Left renal cortex interstitium (tissue), 4 donors: ENCODE measurements around the gene SLC5A10. TPM values are rescaled to one million over a fixed set of nuclear protein-coding genes. Genes with fewer than 3 reads are reported as not detected.
"Not testable (repeated sequence)": the region's sequence is repeated elsewhere in the genome, so short reads cannot be mapped to it uniquely, and the experiment has no call there.

Source experiments
- DNase-seq, 4 donors: peaks; one replicate each; pipeline ENCODE4 v3.0.0-alpha.2; 2013; ENCODE audit warnings: low read depth in 4 of 4, low spot score in 2 of 4, missing footprints in 1 of 4
- polyA plus RNA-seq, 4 donors: library from polyadenylated mRNA; unstranded; fragments of 120-200 nt; gene quantifications; one replicate each; pipeline ENCODE4 v1.2.1, GENCODE V29; 2013; ENCODE audit not compliant: insufficient read length in 4 of 4

Gene SLC5A10
- polyA plus RNA-seq, 4 donors, result 0.22 to 0.77 (median 0.45) TPM

DNA sequence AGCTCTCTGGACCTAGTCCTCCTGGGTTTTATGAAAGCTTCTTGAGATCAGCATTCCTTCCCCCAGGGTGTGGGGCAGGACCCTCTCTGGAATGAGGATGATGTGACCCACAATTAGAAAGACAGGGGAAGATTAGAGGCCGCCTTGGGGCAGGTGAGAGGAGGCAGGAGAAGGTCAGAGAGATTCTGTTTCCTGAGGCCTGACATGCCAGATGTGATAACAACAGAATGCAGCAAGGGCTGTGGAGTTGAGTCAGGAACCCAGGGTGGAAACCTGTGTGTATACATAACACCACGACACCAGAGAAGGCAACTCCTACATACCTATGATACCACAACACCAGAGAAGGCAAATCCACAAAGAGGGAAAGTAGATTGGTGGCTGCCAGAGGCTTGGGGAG lies 5.4 kb upstream of the SLC5A10 start:
- no peak for DNase-seq

DNA sequence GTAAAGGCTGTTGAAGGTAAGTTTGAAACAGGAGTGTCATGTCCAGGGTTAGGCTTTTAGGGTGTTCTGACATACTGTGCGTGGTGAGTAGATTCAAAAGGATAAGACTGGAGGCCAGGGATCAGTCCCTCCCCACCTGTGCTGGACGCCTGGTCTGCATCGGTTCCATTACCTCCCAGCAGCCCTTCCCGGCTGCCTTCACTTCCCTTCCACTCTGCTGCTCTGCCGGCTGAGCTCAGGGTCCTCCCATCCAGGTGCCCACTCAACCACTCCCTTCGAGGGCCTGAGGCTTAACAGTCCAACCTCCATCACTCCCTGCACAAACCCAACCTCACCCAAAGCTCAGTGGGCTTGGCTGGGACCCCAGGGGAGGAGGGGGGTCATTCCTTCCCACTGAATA lies 4.1 kb upstream of the SLC5A10 start:
- DNase-seq, result no peak

DNA sequence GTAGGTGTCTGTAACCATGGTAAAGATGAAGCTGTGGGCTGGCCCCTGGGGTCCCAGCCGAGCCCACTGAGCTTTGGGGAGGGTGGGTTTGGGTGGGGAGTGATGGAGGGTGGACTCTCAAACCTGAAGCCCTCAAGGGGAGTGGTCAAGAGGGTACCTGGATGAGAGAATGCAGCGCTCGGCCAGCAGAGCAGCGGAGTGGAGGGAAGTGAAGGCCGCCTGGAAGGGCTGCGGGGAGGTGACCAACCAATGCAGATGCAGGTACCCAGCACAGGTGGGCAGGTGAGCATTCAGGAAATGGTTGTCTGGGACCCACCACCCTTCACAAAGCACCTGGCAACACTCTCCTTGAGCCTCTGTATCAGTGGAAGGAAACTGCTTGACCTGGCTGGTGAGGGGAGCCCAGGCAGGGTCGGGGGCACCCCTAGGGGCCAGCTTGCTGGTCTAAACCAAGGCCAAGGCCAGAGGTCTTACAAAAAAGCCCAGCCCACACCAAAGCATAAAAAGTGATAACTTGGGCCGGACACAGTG lies 3.4 kb upstream of the SLC5A10 start:
- no peak for DNase-seq

DNA sequence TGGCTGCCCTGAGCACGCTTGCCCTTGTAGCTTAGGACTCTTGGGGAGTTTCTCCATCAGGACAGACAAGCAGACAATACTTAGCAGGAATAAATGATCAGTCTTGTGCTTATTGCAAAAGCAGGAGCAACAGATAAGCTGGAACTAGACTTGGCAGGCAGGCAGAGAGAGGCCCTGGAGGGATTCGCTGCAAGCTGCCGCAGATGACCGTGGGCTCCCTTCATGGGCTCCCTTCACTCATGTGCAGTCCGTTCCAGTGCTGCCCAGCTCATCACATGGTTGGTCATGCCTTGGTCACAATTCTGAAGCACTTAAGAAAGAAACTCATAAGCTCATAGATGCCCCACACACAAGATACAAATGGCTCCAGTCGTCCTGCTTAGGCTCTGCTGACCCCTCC lies 2.4 kb upstream of the SLC5A10 start:
- no peak for DNase-seq

DNA sequence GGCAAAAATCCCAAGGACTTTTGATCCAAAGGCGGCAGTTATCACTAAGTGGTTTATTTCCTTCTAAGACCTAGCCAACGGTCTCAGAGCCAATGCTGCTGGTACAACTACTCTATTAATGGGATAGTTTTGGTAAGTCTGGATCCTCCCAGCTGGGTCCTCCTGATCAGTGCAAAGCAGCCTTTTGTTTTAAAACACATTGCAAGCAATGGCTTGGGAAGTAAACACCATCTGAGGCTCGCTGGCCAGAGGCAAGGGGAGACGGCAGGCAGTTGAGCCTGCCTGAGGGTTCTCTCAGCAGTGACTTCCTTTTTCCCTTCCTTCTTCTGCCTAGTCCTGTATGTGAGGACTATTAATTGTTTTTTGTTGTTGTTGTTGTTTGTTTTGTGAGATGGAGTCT lies 1.6 kb upstream of the SLC5A10 start:
- DNase-seq, result no peak

DNA sequence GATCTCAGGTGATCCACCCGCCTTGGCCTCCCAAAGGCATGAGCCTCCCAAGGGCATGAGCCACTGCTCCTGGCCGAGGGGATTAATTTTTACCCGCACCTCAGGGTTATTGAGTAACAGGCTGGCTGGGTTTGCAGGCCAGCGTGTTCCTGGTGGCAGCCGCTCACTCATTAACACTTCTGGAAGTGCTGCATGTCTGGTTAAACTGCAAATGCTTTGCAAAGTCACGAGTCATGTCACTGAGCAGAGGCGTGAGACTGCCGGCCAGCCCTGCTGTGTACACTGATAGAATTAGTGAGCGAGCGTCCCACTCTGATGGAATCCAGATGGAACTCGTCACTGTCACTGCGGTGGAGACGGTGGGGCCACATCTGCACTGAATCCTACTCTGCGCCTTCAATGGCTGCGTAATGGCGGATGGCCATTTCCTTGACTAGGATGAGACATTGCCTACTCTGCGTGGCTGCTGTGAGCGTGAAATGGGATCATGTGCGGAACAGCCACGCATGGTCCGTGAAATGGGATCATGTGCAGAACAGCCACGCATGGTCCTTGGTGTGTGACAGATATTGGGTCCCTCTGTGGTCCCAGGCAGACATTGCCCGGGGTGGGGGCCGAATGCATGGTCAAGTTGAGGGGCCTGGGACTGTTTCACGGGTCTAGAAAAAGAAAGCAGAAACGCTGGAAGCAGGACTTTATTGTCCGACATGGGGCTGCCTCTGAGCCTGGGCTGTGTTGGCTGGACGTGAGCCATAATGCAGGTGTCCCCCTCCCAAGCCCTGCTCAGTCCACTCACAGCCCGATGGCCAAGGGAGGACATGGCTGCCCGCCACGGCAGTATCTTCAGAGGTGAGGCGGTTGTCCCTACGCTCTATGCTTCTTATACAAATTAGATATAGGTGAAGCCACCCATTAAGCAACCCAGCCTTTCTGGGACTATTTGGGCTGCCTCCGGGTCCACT lies 740 bp upstream of the SLC5A10 start:
- peak in 2 of 4 donors; percentile 28 to 48 for DNase-seq

DNA sequence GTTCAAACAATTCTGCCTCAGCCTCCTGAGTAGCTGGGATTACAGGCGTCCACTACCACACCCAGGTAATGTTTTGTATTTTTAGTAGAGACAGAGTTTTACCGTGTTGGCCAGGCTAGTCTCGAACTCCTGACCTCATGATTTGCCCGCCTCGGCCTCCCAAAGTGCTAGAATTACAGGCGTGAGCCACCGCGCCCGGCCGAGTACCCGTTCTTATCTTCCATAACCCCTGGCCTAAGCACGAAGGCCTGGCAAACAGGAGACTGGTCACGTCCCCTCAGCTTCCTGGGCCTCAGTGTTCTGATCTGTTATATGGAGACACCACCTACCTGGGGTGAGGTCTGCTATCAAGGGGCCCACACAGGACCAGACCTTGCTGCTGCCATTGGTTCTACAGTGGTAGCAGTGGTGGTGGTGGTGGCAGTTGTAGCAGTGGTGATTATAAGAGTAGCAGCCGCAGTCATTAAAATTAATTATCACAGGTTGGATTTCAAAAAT lies 1.3 kb downstream of the SLC5A10 start:
- no peak for DNase-seq

DNA sequence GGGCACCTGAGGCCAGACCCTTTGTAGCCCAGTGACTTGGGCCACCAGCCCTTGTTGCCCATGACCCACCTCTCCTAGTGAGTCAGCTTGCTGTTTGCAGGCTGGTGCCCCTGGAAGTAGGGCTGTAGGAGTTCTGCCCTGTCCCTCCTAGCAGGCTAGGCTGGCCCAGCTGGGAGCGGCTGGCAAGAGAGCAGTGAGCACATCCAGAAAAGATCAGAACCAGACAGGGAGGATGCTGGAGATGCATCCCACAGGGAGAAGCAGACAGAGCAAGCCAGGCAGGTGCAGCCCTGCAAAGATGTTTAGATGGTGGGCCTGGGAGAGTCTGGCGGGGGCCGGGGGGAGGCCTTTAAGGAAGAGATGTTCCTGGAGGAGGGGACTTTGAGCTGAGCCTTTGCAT lies 2.4 kb downstream of the SLC5A10 start:
- DNase-seq, result no peak

DNA sequence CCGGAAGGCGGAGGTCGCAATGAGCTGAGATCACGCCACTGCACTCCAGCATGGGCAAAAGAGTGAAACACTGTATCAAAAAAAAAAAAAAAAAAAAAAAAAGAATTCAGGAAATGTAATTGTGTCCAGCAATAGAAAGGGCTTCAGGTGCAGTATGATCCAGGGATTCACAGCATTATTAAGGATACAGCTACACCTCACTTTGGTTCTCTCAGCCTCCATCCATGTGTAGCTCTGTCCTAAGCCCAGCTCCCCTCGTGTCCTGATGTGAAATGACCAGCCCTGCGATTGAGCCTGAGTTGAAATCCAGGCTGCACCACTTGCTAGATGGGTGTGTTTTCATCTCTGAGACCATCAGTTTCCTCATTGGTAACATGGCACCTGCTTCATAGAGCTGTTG lies 3.0 kb downstream of the SLC5A10 start:
- DNase-seq, result no peak

DNA sequence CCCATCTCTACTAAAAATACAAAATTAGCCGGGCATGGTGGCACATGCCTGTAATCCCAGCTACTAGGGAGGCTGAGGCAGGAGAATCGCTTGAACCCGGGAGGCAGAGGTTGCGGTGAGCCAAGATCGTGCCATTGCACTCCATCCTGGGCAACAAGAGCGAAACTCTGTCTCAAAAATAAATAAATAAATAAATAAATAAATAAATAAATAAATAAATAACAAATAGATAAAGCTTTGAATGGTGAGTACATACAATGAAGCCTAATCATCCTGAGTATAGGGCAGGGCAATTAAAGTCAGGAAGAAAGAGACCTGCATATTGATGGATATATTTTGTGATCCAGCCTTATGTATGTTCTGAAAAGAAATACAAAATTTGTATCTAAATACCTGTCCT lies 4.1 kb downstream of the SLC5A10 start:
- DNase-seq, result not testable (repeated sequence)

DNA sequence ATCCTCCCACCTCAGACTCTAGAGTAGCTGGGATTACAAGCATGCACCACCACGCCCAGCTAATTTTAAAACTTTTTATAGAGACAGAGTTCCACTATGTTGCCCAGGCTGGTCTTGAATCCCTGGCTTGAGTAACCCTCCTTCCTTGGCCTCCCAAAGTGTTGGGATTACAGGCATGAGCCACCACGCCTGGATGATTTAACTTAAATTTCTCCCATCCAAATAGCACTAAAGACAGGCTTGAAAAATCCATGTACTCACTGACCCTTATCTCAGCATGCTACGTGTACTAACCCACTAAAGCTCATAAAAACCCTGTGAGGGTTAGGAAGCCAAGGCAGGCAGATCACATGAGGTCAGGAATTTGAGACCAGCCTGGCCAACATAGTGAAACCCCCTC lies 4.6 kb downstream of the SLC5A10 start:
- no peak for DNase-seq

DNA sequence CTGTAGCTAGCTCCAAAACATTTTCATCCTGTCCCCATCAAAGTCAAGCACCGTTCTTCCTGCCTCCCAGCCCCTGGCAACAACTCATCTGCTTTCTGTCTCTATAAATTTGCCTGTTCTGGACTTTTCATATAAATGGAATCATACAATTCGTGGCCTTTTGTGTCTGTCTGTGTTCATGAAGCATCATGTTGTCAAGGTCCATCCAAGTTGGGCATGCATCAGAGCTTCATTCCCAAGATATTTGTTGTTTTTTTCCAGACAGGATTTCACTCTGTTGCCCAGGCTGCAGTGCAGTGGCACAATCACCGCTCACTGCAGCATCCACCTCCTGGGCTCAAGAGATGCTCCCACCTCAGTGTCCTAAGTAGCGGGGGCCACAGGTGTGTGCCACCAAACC lies 5.9 kb downstream of the SLC5A10 start:
- no peak for DNase-seq

DNA sequence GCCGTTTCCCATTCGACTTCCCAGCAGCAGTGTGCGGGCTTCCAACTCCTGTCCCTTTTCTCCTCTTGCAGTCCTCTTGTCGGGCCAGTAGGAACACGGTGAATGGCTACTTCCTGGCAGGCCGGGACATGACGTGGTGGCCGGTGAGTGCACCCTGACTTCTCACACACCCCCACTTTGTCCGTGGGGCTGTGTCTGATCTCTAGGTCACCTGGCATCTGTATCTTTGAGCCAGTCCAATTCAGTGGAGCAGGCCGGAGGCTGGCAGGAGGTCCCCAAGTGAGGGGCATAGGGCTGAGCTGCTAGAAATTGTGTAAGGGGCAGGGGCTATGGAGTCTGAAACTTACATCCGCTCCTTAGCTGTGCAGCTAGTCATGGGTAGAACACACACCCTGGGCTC lies 6.6 kb downstream of the SLC5A10 start:
- DNase-seq, result no peak

DNA sequence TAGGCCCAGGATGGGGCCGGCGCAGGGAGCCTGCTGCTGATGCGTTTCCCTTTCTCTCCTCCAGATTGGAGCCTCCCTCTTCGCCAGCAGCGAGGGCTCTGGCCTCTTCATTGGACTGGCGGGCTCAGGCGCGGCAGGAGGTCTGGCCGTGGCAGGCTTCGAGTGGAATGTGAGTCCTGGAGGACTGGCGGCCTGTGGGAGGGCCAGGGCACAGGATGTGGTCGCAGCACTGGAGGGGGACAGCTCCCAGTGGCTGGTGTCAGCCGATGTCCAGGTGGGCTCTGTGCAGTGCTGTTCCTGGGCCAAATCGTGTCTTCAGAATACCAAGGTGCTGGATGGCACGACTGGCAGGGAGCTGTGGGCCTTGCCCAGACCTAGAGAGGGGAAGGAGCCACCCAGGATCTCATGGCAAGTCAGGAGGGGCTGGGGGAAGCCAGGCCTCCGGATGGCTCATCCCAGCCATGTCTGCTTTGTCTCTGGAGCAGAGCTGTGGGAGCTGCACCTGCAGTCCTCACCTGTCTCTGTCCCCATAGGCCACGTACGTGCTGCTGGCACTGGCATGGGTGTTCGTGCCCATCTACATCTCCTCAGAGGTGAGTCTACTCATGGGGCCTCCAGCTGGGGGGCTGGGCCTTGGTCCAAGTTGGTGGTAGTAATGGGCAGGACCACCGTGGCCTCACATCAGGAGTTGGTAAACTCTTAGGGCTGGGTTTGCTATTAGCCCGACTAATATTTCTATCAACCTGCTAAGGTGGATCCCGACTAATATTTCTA lies 7.3 kb downstream of the SLC5A10 start:
- DNase-seq, result no peak

DNA sequence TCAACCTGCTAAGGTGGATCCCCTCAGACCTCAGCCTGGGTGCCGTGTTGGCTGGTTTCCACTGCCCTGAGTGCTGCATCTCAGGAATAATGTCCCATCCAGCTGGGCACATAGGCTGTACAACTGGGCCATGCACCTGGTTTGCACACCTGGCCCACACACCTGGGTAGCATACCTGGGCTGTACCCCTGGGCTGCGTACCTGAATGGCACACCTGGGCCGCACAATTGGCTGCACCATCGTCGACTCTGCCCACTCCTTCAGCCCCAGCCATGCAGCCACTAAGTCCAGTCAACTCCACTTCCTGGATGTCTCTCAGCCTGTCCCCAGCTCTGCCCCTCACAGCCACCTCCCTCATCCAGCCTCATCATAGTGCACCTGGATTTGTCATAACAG lies 7.9 kb downstream of the SLC5A10 start:
- DNase-seq, result no peak

DNA sequence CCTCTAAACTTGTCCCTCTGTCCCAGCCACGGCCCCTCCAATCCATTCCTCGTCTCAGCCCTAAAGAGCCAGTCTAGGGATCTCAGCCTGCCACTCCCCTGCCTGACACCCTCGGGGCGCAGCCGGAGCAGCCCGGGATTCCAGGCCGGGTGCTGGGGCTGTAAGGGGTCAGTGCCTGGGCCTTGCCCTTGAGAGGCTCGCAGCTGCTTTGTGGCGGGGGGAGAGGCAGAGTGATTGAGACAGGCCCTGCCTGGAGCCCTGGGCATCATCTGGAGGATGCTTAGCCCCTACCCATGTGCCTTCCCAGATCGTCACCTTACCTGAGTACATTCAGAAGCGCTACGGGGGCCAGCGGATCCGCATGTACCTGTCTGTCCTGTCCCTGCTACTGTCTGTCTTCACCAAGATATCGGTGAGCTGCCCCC lies 8.3 kb downstream of the SLC5A10 start:
- no peak for DNase-seq

DNA sequence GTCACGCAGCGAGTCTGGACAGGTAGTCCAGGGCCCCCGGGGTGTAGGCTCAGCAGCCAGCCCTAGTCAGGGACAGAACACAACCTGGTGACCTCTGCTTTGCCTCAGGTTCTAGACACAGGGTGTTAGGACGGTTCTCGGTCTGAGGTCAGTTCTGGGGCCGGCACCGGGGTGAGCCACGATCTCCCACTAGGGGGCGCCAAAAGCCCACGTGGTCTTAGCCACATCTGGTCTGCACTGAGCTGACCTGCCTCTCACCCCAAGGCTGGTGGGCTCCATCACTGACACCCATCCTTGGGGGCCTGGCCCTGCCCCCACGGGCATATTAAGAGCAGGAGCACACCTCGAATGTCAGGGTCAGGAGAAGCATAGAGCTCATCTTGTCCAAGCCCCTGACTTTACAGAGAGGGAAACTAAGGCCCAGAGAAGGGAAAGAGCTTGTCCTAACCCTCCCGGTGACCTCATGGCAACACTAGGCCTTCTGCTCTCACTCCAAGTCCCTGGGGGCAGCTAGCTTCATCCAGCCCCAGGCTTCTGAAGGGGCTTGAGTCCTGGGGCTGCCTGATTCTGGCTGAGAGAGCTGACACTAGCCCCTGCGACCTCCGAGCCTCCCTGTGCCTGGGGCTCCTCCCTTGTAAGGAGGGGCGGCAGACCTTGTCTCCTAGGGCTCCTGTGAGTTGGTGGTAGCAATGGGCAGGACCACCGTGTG lies 9.0 kb downstream of the SLC5A10 start:
- peak in 1 of 4 donors; percentile 47 for DNase-seq

DNA sequence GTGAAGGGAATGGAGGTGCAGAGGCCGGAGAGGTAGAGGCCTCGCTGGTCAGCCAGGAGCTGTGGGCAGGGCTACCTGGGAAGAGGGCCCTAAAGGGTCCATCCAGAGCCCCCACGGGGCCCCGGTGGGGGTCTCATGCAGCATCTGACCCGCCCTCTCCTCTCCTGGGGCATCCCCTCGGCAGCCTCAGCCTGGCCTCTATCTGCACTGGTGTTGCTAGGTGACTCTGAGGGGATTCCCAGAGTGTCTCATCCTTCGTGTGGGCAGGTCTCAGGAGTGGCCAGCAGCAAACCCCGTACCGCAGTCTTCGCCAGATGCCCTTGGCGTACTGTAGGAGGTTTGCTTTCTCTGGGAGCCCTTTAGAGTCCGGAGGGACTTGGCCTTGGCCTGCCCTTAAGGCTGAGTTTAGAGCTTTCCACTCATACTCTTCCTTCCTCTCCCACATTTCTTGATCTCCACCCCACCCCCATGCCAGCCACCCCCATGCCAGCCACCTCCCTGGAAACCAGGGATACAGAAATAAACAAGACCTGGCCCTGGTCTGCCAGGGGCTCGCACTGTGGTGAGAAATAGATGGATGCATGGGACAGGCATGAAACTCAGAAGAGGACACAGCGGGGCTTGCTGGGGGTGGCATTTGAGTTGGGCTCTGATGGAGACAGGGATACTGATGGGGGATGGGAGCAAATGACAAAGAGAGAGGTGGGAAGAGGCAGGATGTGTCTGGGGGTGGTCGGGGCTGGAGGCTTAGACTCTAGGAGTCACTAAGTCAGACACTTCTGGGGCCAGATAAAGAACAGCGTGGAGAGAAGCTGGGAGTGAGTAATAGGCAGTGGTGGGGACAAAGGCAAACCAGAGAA lies 9.9 kb downstream of the SLC5A10 start:
- DNase-seq, result no peak

DNA sequence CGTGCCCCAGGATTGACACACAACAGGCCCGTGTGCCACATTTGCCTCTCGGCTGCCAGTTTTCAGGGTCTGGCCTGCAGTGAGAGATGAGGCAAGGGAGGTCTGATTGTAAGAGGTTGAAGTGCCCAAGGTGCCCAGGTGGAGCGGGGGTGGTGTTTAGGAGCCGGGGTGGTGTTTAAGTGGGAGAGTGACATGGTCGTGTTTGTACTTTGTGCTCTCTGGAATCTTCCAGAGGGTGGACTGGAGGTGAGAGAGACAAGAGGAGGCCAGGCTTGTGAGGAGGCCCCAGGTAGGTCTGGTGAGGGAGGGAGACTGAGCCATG lies 10.5 kb downstream of the SLC5A10 start:
- no peak for DNase-seq
